SU-DHL-6 (cell line): Measurements from ENCODE around the gene ZNF77.

ENCODE experiments used
- H2AFZ ChIP-seq: fragments of 200-600 bp; sonication (generic); 2 replicates; pipeline ENCODE4 v1.6.1; 2014; ENCODE audit warnings: low read depth, mild to moderate bottlenecking, moderate library complexity, mixed read lengths, antibody characterized with exemption, low read length; ENCODE audit not compliant: severe bottlenecking
- H3F3A ChIP-seq: fragments of 200-600 bp; shearing (Covaris generic); 2 replicates; pipeline ENCODE4 v1.6.0; 2016; ENCODE audit warnings: antibody characterized with exemption, mild to moderate bottlenecking; ENCODE audit not compliant: insufficient read depth
- H3K27ac ChIP-seq: fragments of 200-600 bp; sonication (generic); 2 replicates; pipeline ENCODE4 v1.5.1; 2016; ENCODE audit warnings: low read depth, mild to moderate bottlenecking, low read length, moderate library complexity, mixed read lengths
- H3K27me3 ChIP-seq: fragments of 200-600 bp; sonication (generic), shearing (Covaris generic); 2 replicates; pipeline ENCODE4 v1.6.0; 2014; ENCODE audit warnings: mild to moderate bottlenecking, low read length
- H3K36me3 ChIP-seq: fragments of 200-600 bp; sonication (generic); 2 replicates; pipeline ENCODE4 v1.6.1; 2014; ENCODE audit warnings: mild to moderate bottlenecking, low read length, mixed read lengths
- H3K4me2 ChIP-seq: fragments of 300-600, 200-600 bp; shearing (Covaris generic), sonication (generic); 2 replicates; pipeline ENCODE4 v1.6.0; 2014; ENCODE audit warnings: low read length, low read depth, mild to moderate bottlenecking; ENCODE audit not compliant: poor library complexity, severe bottlenecking
- H3K4me3 ChIP-seq: fragments of 200-600 bp; sonication (generic); 2 replicates; pipeline ENCODE4 v1.5.1; 2014; ENCODE audit warnings: antibody characterized with exemption, low read length, mild to moderate bottlenecking, mixed read lengths; ENCODE audit not compliant: insufficient read depth, poor library complexity, severe bottlenecking
- H3K79me2 ChIP-seq: fragments of 200-600 bp; sonication (generic); 2 replicates; pipeline ENCODE4 v1.6.1; 2014; ENCODE audit warnings: mild to moderate bottlenecking, low read length, moderate library complexity; ENCODE audit not compliant: insufficient read depth
- H3K9ac ChIP-seq: fragments of 200-600 bp; sonication (generic); 2 replicates; pipeline ENCODE4 v1.7.0; 2014; ENCODE audit warnings: mild to moderate bottlenecking, low read length
- H3K9me2 ChIP-seq: fragments of 200-600 bp; sonication (generic); replicated peaks from 2 replicates; pipeline ENCODE4 v1.6.1; 2014; ENCODE audit warnings: low read length; ENCODE audit not compliant: insufficient read depth
- H3K9me3 ChIP-seq: fragments of 200-600 bp; sonication (generic); 2 replicates; pipeline ENCODE4 v1.6.1; 2014; ENCODE audit warnings: low read length, mixed read lengths; ENCODE audit not compliant: insufficient read depth
- H4K20me1 ChIP-seq: fragments of 200-600 bp; sonication (generic); 2 replicates; pipeline ENCODE4 v1.6.1; 2014; ENCODE audit warnings: low read depth, mild to moderate bottlenecking, antibody characterized with exemption, low read length, moderate library complexity, mixed read lengths
- EZH2phosphoT487 ChIP-seq: fragments of 200-600 bp; sonication (generic), shearing (Covaris generic); conservative IDR thresholded peaks from 2 replicates; pipeline ENCODE4 v1.6.1; 2018; ENCODE audit warnings: mild to moderate bottlenecking, antibody characterized with exemption, low read length, moderate library complexity, mixed read lengths
- TF ChIP-seq, protein P1 (sequence below): fragments of 200-600 bp; sonication (generic); IDR thresholded peaks from one replicate; pipeline ENCODE4 v1.5.1; 2017; ENCODE audit warnings: antibody characterized with exemption, mild to moderate bottlenecking, low read length, moderate library complexity; ENCODE audit not compliant: insufficient read depth, poor library complexity, severe bottlenecking

Gene ZNF77

DNA sequence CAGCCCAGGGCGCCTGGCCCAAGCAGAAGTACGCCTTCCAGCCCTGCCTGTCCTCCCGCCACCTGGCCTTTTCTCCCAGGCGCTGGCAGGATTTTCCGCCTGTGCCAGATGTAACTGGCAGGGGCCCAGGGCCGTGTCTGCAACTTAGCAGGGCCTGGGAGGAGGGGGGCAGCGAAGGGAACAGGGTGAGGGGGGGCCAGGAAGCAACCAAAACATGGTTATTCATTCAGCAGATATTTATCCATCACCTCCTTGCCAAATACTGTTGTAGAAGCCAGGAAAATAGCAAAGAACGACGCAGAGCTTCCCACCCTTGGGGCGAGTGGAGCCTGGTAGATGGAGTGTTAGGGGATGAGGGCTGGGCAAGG lies 38.2 kb upstream of the ZNF77 start:
- Histone ChIP-seq H3K27me3 (no peaks in the 10 kb centered on the region), H3F3A (no peaks in the 10 kb centered on the region), H3K4me2 (no peak overlapping the region), H3K4me3 (no peak overlapping the region), H3K27ac (no peak overlapping the region), H4K20me1 (no peaks in the 10 kb centered on the region), H3K9me3 (no peaks in the 10 kb centered on the region), H3K79me2 (no peaks in the 10 kb centered on the region), H2AFZ (no peak overlapping the region), H3K9me2 (no peaks in the 10 kb centered on the region), H3K9ac (no peak overlapping the region), H3K36me3 (no peaks in the 10 kb centered on the region)
- TF ChIP-seq, protein P1, sequence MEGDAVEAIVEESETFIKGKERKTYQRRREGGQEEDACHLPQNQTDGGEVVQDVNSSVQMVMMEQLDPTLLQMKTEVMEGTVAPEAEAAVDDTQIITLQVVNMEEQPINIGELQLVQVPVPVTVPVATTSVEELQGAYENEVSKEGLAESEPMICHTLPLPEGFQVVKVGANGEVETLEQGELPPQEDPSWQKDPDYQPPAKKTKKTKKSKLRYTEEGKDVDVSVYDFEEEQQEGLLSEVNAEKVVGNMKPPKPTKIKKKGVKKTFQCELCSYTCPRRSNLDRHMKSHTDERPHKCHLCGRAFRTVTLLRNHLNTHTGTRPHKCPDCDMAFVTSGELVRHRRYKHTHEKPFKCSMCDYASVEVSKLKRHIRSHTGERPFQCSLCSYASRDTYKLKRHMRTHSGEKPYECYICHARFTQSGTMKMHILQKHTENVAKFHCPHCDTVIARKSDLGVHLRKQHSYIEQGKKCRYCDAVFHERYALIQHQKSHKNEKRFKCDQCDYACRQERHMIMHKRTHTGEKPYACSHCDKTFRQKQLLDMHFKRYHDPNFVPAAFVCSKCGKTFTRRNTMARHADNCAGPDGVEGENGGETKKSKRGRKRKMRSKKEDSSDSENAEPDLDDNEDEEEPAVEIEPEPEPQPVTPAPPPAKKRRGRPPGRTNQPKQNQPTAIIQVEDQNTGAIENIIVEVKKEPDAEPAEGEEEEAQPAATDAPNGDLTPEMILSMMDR: no peak
- no peak for TF ChIP-seq EZH2phosphoT487

DNA sequence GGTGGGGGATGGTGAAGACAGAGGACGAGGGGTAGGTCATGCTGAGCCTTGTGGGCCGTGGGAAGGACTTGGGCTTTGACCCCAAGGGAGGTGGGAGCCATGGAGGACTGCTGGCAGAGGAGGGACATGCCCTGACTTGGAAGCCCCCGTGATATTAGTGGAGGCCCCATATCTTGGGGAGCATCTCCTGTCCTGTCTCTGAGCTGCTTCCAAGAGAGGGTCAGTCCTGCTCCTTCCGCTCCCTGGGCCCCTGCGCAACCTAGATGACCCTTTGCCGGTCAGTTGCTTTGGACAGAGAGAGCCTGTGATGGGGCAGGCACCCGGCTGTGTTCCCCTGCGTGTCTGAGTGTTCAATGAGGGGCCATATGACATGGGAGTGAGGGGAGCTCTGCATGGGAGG lies 37.8 kb upstream of the ZNF77 start:
- no peaks in the 10 kb centered on the region for H3K9me3 ChIP-seq
- H3K9ac ChIP-seq: no peak overlapping the region
- H3K27me3 ChIP-seq: no peaks in the 10 kb centered on the region
- H4K20me1 ChIP-seq: no peaks in the 10 kb centered on the region
- no peak for TF ChIP-seq EZH2phosphoT487
- TF ChIP-seq, protein P1: no peak
- no peaks in the 10 kb centered on the region for H3K36me3 ChIP-seq
- H3K4me2 ChIP-seq: no peak overlapping the region
- H3K4me3 ChIP-seq: no peak overlapping the region
- H3K27ac ChIP-seq: no peak overlapping the region
- no peaks in the 10 kb centered on the region for H3K79me2 ChIP-seq
- H2AFZ ChIP-seq: no peak overlapping the region
- H3K9me2 ChIP-seq: no peaks in the 10 kb centered on the region
- no peaks in the 10 kb centered on the region for H3F3A ChIP-seq

DNA sequence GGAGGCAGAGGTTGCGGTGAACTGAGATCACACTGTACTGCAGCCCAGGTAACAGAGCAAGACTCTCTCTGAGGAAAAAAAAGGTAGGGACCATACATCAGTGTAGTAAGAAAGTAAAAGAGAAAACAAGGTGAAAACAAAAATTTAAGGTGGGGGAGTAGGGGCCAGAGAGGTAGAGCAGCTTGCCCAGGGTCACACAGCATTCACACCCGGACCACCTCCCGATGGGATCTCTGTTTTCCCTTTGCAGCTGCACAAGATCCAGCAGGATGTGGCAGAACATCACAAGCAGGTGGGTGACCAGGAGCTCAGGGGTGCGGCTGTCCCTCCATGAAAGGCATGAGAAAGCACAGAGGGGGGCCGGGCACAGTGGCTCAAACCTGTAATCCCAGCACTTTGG lies 37.1 kb upstream of the ZNF77 start:
- Histone ChIP-seq H3K27ac (no peak overlapping the region), H3K79me2 (no peaks in the 10 kb centered on the region), H3K9me3 (no peaks in the 10 kb centered on the region), H3K27me3 (no peaks in the 10 kb centered on the region), H3K4me2 (no peak overlapping the region), H3K36me3 (no peaks in the 10 kb centered on the region), H3K9me2 (no peaks in the 10 kb centered on the region), H2AFZ (no peak overlapping the region), H3K4me3 (no peak overlapping the region), H4K20me1 (no peaks in the 10 kb centered on the region), H3F3A (no peaks in the 10 kb centered on the region), H3K9ac (no peak overlapping the region)
- no peak for TF ChIP-seq EZH2phosphoT487
- TF ChIP-seq, protein P1: no peak

DNA sequence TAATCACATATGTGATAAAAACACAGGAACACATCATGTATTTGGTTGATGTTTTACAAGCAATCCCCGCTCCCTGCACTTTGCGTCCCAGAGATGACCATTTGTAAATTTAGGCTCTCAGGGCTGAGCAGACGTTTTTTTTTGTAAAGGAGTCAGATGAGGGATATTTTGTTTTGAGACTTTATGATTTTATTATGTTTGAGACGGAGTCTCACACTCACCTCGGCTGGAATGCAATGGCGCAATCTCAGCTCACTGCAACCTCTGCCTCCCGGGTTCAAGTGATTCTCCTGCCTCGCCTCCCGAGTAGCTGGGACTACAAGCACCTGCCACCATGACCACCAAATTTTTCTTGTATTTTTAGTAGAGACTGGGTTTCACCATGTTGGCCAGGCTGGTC lies 34.0 kb upstream of the ZNF77 start:
- H3K9me3 ChIP-seq: no peaks in the 10 kb centered on the region
- H2AFZ ChIP-seq: no peak overlapping the region
- H4K20me1 ChIP-seq: no peaks in the 10 kb centered on the region
- H3K27ac ChIP-seq: no peak overlapping the region
- no peaks in the 10 kb centered on the region for H3K79me2 ChIP-seq
- no peaks in the 10 kb centered on the region for H3K27me3 ChIP-seq
- no peak overlapping the region for H3K9ac ChIP-seq
- no peaks in the 10 kb centered on the region for H3K9me2 ChIP-seq
- TF ChIP-seq EZH2phosphoT487: no peak
- TF ChIP-seq, protein P1: no peak
- H3K36me3 ChIP-seq: no peaks in the 10 kb centered on the region
- no peak overlapping the region for H3K4me3 ChIP-seq
- no peak overlapping the region for H3K4me2 ChIP-seq
- H3F3A ChIP-seq: no peaks in the 10 kb centered on the region
